H1 (cell line): ENCODE data around the gene MARCHF3. TPM values are rescaled to one million over a fixed set of nuclear protein-coding genes. Genes with fewer than 3 reads are reported as not detected.

Experiments used
- MAFK ChIP-seq: IDR thresholded peaks from 2 replicates; pipeline ENCODE4 v1.6.1; 2012; ENCODE audit warnings: low read depth, mild to moderate bottlenecking, improper control_type of control experiment, low read length
- polyA plus RNA-seq, 7 experiments: library from polyadenylated mRNA; depleted of rRNA in 3 of 7; stranded (reverse) in 5 of 7; unstranded in 2 of 7; fragments of >200 nt in 5 of 7; fragments of 200-250 nt in 2 of 7; gene quantifications; 1 replicate in 5 of 7; 2 replicates in 1 of 7; 4 replicates in 1 of 7; pipeline versions ENCODE4 v1.2.1 to v1.2.3, GENCODE V29; 2011 to 2013; ENCODE audit warnings: missing spikeins in 2 of 7, mixed read lengths in 2 of 7
- total RNA-seq: library from RNA; stranded (reverse); fragmentation: NEBNext Ultra II Directional; extraction: Animal tissue kit (Norgen Biotek cat#: 25700); gene quantifications from 2 replicates; pipeline ENCODE4 v1.2.1, GENCODE V29; 2021

The MARCHF3 gene
- total and polyA plus RNA-seq, 2 of the 8 experiments (the other 6 are each of a cell fraction or from before 2014, with no cell fraction given): 12.0 to 16.9 TPM

- no peak for TF ChIP-seq MAFK
Observed at GRCh38 chr5:126851501-126852011, 178.8 kb downstream of the MARCHF3 start (continued).
